Mammary epithelial cell (primary cell): ENCODE measurements around the gene TAF3.

Experiments used
- EZH2 ChIP-seq: IDR thresholded peaks from 2 replicates; pipeline ENCODE4 v1.6.1; 2012; ENCODE audit warnings: low read length, inconsistent platforms, borderline replicate concordance
- TF ChIP-seq, protein P1 (sequence below), 2 donors: IDR thresholded peaks in 1 of 2; conservative IDR thresholded peaks in 1 of 2; 2 replicates each; pipeline ENCODE4 v1.5.1; 2011 to 2012; ENCODE audit warnings: inconsistent platforms in 2 of 2, low read length in 2 of 2, mild to moderate bottlenecking in 2 of 2, control low read depth in 1 of 2, low read depth in 1 of 2; ENCODE audit not compliant: insufficient read depth in 1 of 2; ENCODE audit errors: extremely low read depth in 1 of 2

DNA sequence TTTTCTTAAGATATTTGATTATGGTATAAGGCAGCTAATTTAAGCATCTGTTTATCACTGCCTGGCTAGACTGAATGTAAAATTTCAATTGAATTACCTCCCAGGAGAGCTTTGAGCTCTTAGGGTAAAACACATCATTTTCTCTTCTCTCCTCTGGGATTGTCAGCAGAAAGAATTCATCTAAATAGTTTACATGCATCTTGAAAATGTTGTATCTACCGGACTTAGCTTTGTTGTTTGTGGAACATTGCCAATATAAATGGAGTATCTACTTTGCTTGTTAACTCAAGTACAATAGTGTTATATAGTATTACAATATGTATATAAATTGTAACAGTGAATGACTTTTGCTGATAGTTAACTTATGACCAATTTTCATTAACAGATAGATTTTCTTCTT is 73.3 kb downstream of the TAF3 start:
- TF ChIP-seq, protein P1, sequence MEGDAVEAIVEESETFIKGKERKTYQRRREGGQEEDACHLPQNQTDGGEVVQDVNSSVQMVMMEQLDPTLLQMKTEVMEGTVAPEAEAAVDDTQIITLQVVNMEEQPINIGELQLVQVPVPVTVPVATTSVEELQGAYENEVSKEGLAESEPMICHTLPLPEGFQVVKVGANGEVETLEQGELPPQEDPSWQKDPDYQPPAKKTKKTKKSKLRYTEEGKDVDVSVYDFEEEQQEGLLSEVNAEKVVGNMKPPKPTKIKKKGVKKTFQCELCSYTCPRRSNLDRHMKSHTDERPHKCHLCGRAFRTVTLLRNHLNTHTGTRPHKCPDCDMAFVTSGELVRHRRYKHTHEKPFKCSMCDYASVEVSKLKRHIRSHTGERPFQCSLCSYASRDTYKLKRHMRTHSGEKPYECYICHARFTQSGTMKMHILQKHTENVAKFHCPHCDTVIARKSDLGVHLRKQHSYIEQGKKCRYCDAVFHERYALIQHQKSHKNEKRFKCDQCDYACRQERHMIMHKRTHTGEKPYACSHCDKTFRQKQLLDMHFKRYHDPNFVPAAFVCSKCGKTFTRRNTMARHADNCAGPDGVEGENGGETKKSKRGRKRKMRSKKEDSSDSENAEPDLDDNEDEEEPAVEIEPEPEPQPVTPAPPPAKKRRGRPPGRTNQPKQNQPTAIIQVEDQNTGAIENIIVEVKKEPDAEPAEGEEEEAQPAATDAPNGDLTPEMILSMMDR (conservative IDR thresholded peaks at IDR 0.05 in 1 of 2, IDR thresholded peaks at IDR 0.05 in 1 of 2; ENCODE audit: extremely low read depth in 1 of 2, insufficient read depth in 1 of 2, low read depth in 1 of 2, low read length in 2 of 2) = no peak
- no peak for TF ChIP-seq EZH2
